A549 (cell line): ENCODE data around the gene TAS2R38.

Experiments
- CTCF ChIP-seq: fragments of >200 bp; sonication (Bioruptor Twin); formaldehyde crosslinking; IDR thresholded peaks from 3 replicates; pipeline ENCODE4 v1.5.1; 2016
- EHMT2 ChIP-seq: fragments of 200-600 bp; sonication (generic); IDR thresholded peaks from 2 replicates; pipeline ENCODE4 v1.6.1; 2016; ENCODE audit warnings: antibody characterized with exemption, low read depth, mild to moderate bottlenecking, moderate library complexity
- POLR2A ChIP-seq: IDR thresholded peaks from 2 replicates; pipeline ENCODE4 v1.6.1; 2012; ENCODE audit warnings: mild to moderate bottlenecking, low read length
- TP53 ChIP-seq: fragments of 250-450 bp; sonication (Bioruptor Pico); IDR thresholded peaks from 2 replicates; pipeline ENCODE4 v1.5.0; 2021; ENCODE audit warnings: mild to moderate bottlenecking, moderate library complexity

- no peak for TF ChIP-seq CTCF
- no peak for TF ChIP-seq POLR2A
- no peak for TF ChIP-seq TP53 (CRISPR knock-in tag)
- TF ChIP-seq EHMT2: no peak
Observed at GRCh38 chr7:142006577-142006976, 33.0 kb upstream of the TAS2R38 start.
